PC-9 (cell line): Measurements from ENCODE around the gene MALSU1. TPM values are rescaled to one million over a fixed set of nuclear protein-coding genes. Genes with fewer than 3 reads are reported as not detected.

Source experiments
- BruUV-seq: library from RNA; stranded (reverse); fragments of 400-500 nt; replicated peaks from 2 replicates; lab custom pipeline; 2021; lab: Mats Ljungman, UMichigan
- CTCF ChIA-PET: fragments of 300-600 bp; sonication (Branson Sonifier 250); formaldehyde crosslinking; loops from one replicate; lab custom pipeline; 2022; ENCODE audit warnings: antibody characterized with exemption; lab: Charles Lee
- POLR2A ChIA-PET: fragments of 300-600 bp; sonication (Branson Sonifier 250); formaldehyde crosslinking; loops from one replicate; lab custom pipeline; 2022; ENCODE audit warnings: antibody characterized with exemption; ENCODE audit not compliant: unreplicated experiment; lab: Charles Lee
- DNase-seq, 2 experiments: peaks; one replicate each; pipeline versions ENCODE4 v3.0.0 to v3.0.0-alpha.2; 2015 to 2022; ENCODE audit warnings: mixed read lengths in 1 of 2
- H2AFZ ChIP-seq: fragments of 200-600 bp; sonication (generic); 2 replicates; pipeline ENCODE4 v1.8.1; 2017; ENCODE audit warnings: antibody characterized with exemption
- H3F3A ChIP-seq: fragments of 200-600 bp; sonication (generic); 2 replicates; pipeline ENCODE4 v1.8.1; 2017; ENCODE audit warnings: antibody characterized with exemption, mild to moderate bottlenecking, low read depth; ENCODE audit not compliant: insufficient read depth
- H3K27ac ChIP-seq: fragments of 200-600 bp; sonication (generic); 2 replicates; pipeline ENCODE4 v1.6.1; 2016; ENCODE audit warnings: mixed run types
- H3K27me3 ChIP-seq: fragments of 200-600 bp; sonication (generic); 2 replicates; pipeline ENCODE4 v1.6.1; 2016; ENCODE audit warnings: low read depth, mixed run types; ENCODE audit not compliant: insufficient read depth
- H3K36me3 ChIP-seq: fragments of 200-600 bp; sonication (generic); 2 replicates; pipeline ENCODE4 v1.6.1; 2016; ENCODE audit warnings: low read depth, mixed run types
- H3K4me1 ChIP-seq: fragments of 200-600 bp; sonication (generic); replicated peaks from 2 replicates; pipeline ENCODE4 v1.6.1; 2016; ENCODE audit warnings: mixed run types; ENCODE audit not compliant: insufficient read depth
- H3K4me2 ChIP-seq: fragments of 200-600 bp; sonication (generic); 2 replicates; pipeline ENCODE4 v1.6.1; 2017; ENCODE audit warnings: mixed run types
- H3K4me3 ChIP-seq: fragments of 200-600 bp; sonication (generic); 2 replicates; pipeline ENCODE4 v1.6.1; 2016; ENCODE audit warnings: mixed run types
- H3K79me2 ChIP-seq: fragments of 200-600 bp; sonication (generic); 2 replicates; pipeline ENCODE4 v1.6.1; 2017; ENCODE audit warnings: low read depth, mixed run types
- H3K9me2 ChIP-seq: fragments of 200-600 bp; sonication (generic); 2 replicates; pipeline ENCODE4 v1.8.1; 2017; ENCODE audit warnings: mild to moderate bottlenecking; ENCODE audit not compliant: insufficient read depth
- H3K9me3 ChIP-seq: fragments of 200-600 bp; sonication (generic); 2 replicates; pipeline ENCODE4 v1.8.1; 2016; ENCODE audit warnings: low read depth; ENCODE audit not compliant: insufficient read depth
- H4K20me1 ChIP-seq: fragments of 200-600 bp; sonication (generic); 2 replicates; pipeline ENCODE4 v1.8.1; 2017; ENCODE audit not compliant: insufficient read depth
- EZH2 ChIP-seq: fragments of 200-600 bp; sonication (generic); IDR thresholded peaks from 2 replicates; pipeline ENCODE4 v1.8.0; 2017; ENCODE audit warnings: antibody characterized with exemption, low read depth
- intact Hi-C: fragments of 100-400 bp; cut with micrococcal nuclease; formaldehyde crosslinking; loops from one replicate; pipeline ENCODE4 v1.10.0; 2022; ENCODE audit not compliant: unreplicated experiment
- total RNA-seq: library from RNA; stranded (reverse); gene quantifications from 2 replicates; pipeline ENCODE4 v1.2.3, GENCODE V29; 2021
- TF ChIP-seq, protein P1 (sequence below): fragments of 200-600 bp; sonication (generic); conservative IDR thresholded peaks from 2 replicates; pipeline ENCODE4 v1.6.1; 2017; ENCODE audit warnings: mixed run types, antibody characterized with exemption, mild to moderate bottlenecking, moderate library complexity

The MALSU1 gene
- total RNA-seq, 1 experiment from 2014 or later = 105 TPM

DNA sequence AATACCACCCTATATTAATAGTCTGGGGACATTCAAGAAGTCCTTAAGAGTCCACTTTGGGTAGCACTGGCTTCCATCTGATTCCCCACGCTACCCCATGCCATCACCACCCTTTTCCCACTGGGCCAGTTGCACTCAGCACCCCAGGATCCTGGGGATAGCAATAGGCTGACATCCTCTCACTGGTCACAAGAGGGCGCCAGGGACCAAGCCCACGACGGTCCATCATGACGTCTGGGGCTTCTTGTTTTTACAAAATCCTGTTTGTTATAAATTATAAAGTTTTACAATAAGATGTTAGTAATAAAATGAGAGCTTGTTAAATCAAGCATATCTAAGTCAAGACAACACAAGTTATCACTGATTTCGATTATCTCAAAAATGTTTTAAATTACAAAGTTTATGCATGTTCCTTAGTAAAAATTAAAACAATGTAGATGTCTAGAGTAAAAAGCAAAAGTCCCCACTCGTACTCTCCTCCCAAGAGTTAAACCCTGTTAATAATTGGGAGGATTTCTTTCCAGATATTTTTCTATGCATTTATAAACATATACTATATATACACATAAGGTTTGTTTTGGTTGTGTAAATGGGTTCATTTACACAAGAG is 37.2 kb upstream of the MALSU1 start:
- no peak overlapping the region for H3K4me3 ChIP-seq
- ChIA-PET POLR2A (interaction anchor here (0.6 kb wide), 3 partner anchors 237 to 678 kb away, joined by 3 to 5 read pairs (median 3); no protein-coding TSS in a partner anchor), CTCF (interaction anchor here (0.6 to 1.6 kb wide), 5 partner anchors 11 to 435 kb away, joined by 3 to 8 read pairs (median 4); no protein-coding TSS in a partner anchor)
- peak; percentile 61 to 62 for DNase-seq
- H4K20me1 ChIP-seq = no peaks in the 10 kb centered on the region
- no peaks in the 10 kb centered on the region for H3K4me1 ChIP-seq
- no peaks in the 10 kb centered on the region for H3K36me3 ChIP-seq
- no peak for TF ChIP-seq EZH2
- TF ChIP-seq, protein P1, sequence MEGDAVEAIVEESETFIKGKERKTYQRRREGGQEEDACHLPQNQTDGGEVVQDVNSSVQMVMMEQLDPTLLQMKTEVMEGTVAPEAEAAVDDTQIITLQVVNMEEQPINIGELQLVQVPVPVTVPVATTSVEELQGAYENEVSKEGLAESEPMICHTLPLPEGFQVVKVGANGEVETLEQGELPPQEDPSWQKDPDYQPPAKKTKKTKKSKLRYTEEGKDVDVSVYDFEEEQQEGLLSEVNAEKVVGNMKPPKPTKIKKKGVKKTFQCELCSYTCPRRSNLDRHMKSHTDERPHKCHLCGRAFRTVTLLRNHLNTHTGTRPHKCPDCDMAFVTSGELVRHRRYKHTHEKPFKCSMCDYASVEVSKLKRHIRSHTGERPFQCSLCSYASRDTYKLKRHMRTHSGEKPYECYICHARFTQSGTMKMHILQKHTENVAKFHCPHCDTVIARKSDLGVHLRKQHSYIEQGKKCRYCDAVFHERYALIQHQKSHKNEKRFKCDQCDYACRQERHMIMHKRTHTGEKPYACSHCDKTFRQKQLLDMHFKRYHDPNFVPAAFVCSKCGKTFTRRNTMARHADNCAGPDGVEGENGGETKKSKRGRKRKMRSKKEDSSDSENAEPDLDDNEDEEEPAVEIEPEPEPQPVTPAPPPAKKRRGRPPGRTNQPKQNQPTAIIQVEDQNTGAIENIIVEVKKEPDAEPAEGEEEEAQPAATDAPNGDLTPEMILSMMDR = peak; percentile 99
- no peak overlapping the region for H3K27ac ChIP-seq
- H3F3A ChIP-seq = no peaks in the 10 kb centered on the region
- intact Hi-C loops = loop anchor here (1.0 kb wide), 2 partner anchors 176 to 283 kb away; no protein-coding TSS in a partner anchor
- no peak overlapping the region for H2AFZ ChIP-seq
- no peaks in the 10 kb centered on the region for H3K79me2 ChIP-seq
- H3K4me2 ChIP-seq = peak overlapping the region; percentile 27
- no TSS peak for BruUV-seq
- H3K9me3 ChIP-seq = no peaks in the 10 kb centered on the region
- H3K27me3 ChIP-seq = no peaks in the 10 kb centered on the region
- no peaks in the 10 kb centered on the region for H3K9me2 ChIP-seq

DNA sequence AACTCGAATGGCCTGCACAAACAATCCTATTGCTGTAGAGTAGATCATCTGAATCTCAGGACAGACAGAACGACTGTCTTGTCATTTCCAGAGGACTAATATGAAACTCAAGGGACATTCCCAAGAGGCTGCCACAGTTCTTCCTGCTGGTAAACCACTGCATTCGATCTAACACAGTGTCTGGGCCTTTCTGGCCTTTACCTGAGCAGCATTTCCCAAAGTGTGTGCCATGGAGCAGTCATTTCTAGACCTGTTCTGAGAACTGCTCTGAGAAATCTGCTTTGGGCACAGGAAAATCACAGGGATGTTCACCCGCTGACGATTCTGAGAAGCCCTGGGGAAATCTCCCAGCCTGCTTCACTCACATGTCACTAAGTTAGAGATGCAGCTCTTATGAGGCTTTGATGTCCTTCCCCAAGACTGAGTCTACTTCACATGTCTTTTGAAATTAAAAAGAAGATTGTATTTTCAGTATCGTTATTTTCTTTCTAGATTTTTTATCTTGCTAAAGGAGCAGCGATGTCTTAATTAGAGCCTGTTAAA is 34.2 kb upstream of the MALSU1 start:
- intact Hi-C loops = loop anchor here (2.0 kb wide), 1 partner anchor 716 kb away; no protein-coding TSS in a partner anchor
- no peaks in the 10 kb centered on the region for H3K27me3 ChIP-seq
- ChIA-PET CTCF (interaction anchor here (0.6 to 0.7 kb wide), 3 partner anchors 52 to 339 kb away, joined by 3 to 4 read pairs (median 4); no protein-coding TSS in a partner anchor), POLR2A (no interaction called here)
- BruUV-seq = no TSS peak
- no peak for DNase-seq
- no peaks in the 10 kb centered on the region for H3K79me2 ChIP-seq
- no peak overlapping the region for H3K4me2 ChIP-seq
- H2AFZ ChIP-seq = no peak overlapping the region
- TF ChIP-seq, protein P1 = no peak
- no peak for TF ChIP-seq EZH2
- H3K9me2 ChIP-seq = no peaks in the 10 kb centered on the region
- no peak overlapping the region for H3K27ac ChIP-seq
- no peaks in the 10 kb centered on the region for H3F3A ChIP-seq
- H3K36me3 ChIP-seq = no peaks in the 10 kb centered on the region
- no peaks in the 10 kb centered on the region for H4K20me1 ChIP-seq
- no peak overlapping the region for H3K4me3 ChIP-seq
- H3K4me1 ChIP-seq = no peaks in the 10 kb centered on the region
- no peaks in the 10 kb centered on the region for H3K9me3 ChIP-seq

DNA sequence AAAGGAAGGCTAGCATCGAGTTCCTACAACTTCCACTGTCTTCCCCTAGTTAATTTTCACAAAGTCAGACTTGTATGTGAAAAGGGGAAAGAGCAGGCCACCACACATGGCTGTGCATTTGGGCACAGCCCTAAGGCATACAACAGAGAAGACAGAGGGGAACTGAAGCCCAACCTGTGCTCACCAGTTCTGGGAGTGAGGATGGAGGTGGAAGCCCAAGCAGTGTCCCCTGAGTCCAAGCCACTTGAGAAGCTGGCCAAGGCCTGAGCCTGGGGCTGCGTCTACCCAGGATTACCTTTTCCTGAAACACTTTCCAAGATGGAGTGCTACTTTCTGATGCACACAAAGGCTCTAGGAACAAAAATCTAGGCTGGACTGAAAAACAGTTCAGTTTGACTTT is 32.2 kb upstream of the MALSU1 start:
- H3K4me2 ChIP-seq = no peak overlapping the region
- DNase-seq = no peak
- H3K9me3 ChIP-seq = no peaks in the 10 kb centered on the region
- H3K27ac ChIP-seq = no peak overlapping the region
- no peak overlapping the region for H3K4me3 ChIP-seq
- TF ChIP-seq EZH2 = no peak
- TF ChIP-seq, protein P1 = no peak
- H4K20me1 ChIP-seq = no peaks in the 10 kb centered on the region
- H3K27me3 ChIP-seq = no peaks in the 10 kb centered on the region
- no peaks in the 10 kb centered on the region for H3K4me1 ChIP-seq
- CTCF ChIA-PET = interaction anchor here (0.6 to 0.8 kb wide), 2 partner anchors 278 to 1654 kb away, joined by 3 to 6 read pairs; no protein-coding TSS in a partner anchor
- H3K36me3 ChIP-seq = no peaks in the 10 kb centered on the region
- intact Hi-C loops = no loop called here
- no TSS peak for BruUV-seq
- H3K79me2 ChIP-seq = no peaks in the 10 kb centered on the region
- no peaks in the 10 kb centered on the region for H3K9me2 ChIP-seq
- no peaks in the 10 kb centered on the region for H3F3A ChIP-seq
- H2AFZ ChIP-seq = no peak overlapping the region
- POLR2A ChIA-PET = no interaction called here
